Karpas-422 (cell line): ENCODE data around the gene GTF2B. TPM values are rescaled to one million over a fixed set of nuclear protein-coding genes. Genes with fewer than 3 reads are reported as not detected.

Experiments used
- DNase-seq: peaks from one replicate; pipeline ENCODE4 v3.0.0-alpha.2; 2015
- H2AFZ ChIP-seq: fragments of 200-600 bp; sonication (generic); 2 replicates; pipeline ENCODE4 v1.6.1; 2014; ENCODE audit warnings: antibody characterized with exemption, low read length, mixed read lengths
- H3K27ac ChIP-seq: fragments of 200-600 bp; sonication (generic); 2 replicates; pipeline ENCODE4 v1.5.1; 2014; ENCODE audit warnings: mild to moderate bottlenecking, low read length, moderate library complexity
- H3K27me3 ChIP-seq: fragments of 200-600 bp; sonication (generic); 2 replicates; pipeline ENCODE4 v1.6.1; 2014; ENCODE audit warnings: low read length, mixed read lengths
- H3K36me3 ChIP-seq: fragments of 200-600 bp; sonication (generic); 2 replicates; pipeline ENCODE4 v1.6.1; 2014; ENCODE audit warnings: low read length, mixed read lengths; ENCODE audit not compliant: insufficient read depth
- H3K4me1 ChIP-seq: fragments of 200-600 bp; sonication (generic); 2 replicates; pipeline ENCODE4 v1.6.1; 2014; ENCODE audit warnings: mild to moderate bottlenecking, low read length, mixed read lengths
- H3K4me2 ChIP-seq: fragments of 200-600 bp; sonication (generic); 2 replicates; pipeline ENCODE4 v1.6.1; 2014; ENCODE audit warnings: low read length, low read depth, mild to moderate bottlenecking; ENCODE audit not compliant: poor library complexity, severe bottlenecking
- H3K4me3 ChIP-seq: fragments of 200-600 bp; sonication (generic); 2 replicates; pipeline ENCODE4 v1.5.1; 2014; ENCODE audit warnings: mild to moderate bottlenecking, antibody characterized with exemption, low read length, mixed read lengths
- H3K79me2 ChIP-seq: fragments of 200-600 bp; sonication (generic); 2 replicates; pipeline ENCODE4 v1.6.1; 2014; ENCODE audit warnings: mild to moderate bottlenecking, low read length, mixed read lengths
- H3K9ac ChIP-seq: fragments of 200-600 bp; sonication (generic); 2 replicates; pipeline ENCODE4 v1.6.0; 2014; ENCODE audit warnings: low read length
- H3K9me2 ChIP-seq: fragments of 200-600 bp; sonication (generic), shearing (Covaris generic); replicated peaks from 2 replicates; pipeline ENCODE4 v1.6.0; 2014; ENCODE audit warnings: mild to moderate bottlenecking, low read length, moderate library complexity; ENCODE audit not compliant: insufficient read depth
- H3K9me3 ChIP-seq: fragments of 300-700, 200-600 bp; sonication (generic); 2 replicates; pipeline ENCODE4 v1.6.1; 2014; ENCODE audit warnings: low read length, mixed read lengths
- H4K20me1 ChIP-seq: fragments of 200-600 bp; sonication (generic); 2 replicates; pipeline ENCODE4 v1.6.1; 2014; ENCODE audit warnings: mild to moderate bottlenecking, antibody characterized with exemption, low read length, low read depth; ENCODE audit not compliant: insufficient read depth
- small RNA-seq: library from RNA; depleted of rRNA; stranded (forward); fragments of <200 nt; gene quantifications from one replicate; pipeline ENCODE3, GENCODE V24; 2014
- total RNA-seq: library from RNA; depleted of rRNA; stranded (reverse); fragments of >200 nt; shearing (Covaris generic); gene quantifications from 2 replicates; pipeline ENCODE4 v1.2.3, GENCODE V29; 2014; ENCODE audit warnings: low replicate concordance; rRNA removed

Gene GTF2B
- total RNA-seq, 1 experiment from 2014 or later = 71.0 TPM

- peaks cover 2% of the 10 kb centered on the region; the same call in 1 of the 2 replicates for H3K79me2 ChIP-seq
- no peak overlapping the region for H3K9ac ChIP-seq
- no peaks in the 10 kb centered on the region for H3K9me3 ChIP-seq
- no peaks in the 10 kb centered on the region for H3K27me3 ChIP-seq
- no peaks in the 10 kb centered on the region for H3K9me2 ChIP-seq
- no peaks in the 10 kb centered on the region for H4K20me1 ChIP-seq
- H3K4me3 ChIP-seq = no peak overlapping the region
- H3K4me1 ChIP-seq = no peaks in the 10 kb centered on the region
- no peak overlapping the region for H3K27ac ChIP-seq
- H3K36me3 ChIP-seq = peaks cover 51% of the 10 kb centered on the region
- no peak overlapping the region for H2AFZ ChIP-seq
- no peak overlapping the region for H3K4me2 ChIP-seq
- no peak for DNase-seq
These were observed 88.4 kb downstream of the GTF2B start for GRCh38 chr1:88802950-88803349.

Small RNA genes lying within 50 kb of the gene (small RNA-seq; reads per million reads assigned to genes)
- gene RNU6-125P = not detected

Other genes with a start within 250 kb of the GTF2B start
- 26.3 and 37.1 TPM in 2 replicates for gene PKN2, start 207.3 kb downstream of the GTF2B start, total RNA-seq
- 19.1 and 36.0 TPM in 2 replicates for gene KYAT3, start 101.1 kb upstream of the GTF2B start, total RNA-seq
- gene RBMXL1, start 101.1 kb upstream of the GTF2B start, total RNA-seq = 10.3 and 10.6 TPM in 2 replicates
- gene GBP3, start 131.3 kb upstream of the GTF2B start, total RNA-seq = 2.7 and 3.2 TPM in 2 replicates
- gene GBP1, start 173.6 kb upstream of the GTF2B start, total RNA-seq = 0.29 and 0.34 TPM in 2 replicates
- gene GBP2, start 234.5 kb upstream of the GTF2B start, total RNA-seq = not detected in 2 replicates